Nephron progenitor cell (in vitro differentiated cells): Measurements from ENCODE around the gene MAST4.

Source experiments
- DNase-seq: peaks from one replicate; pipeline ENCODE4 v3.0.0; 2021
- H3K27ac Mint-ChIP-seq: 2 replicates; pipeline ENCODE4 v1.8.0; 2021; ENCODE audit warnings: mild to moderate bottlenecking, moderate library complexity, mixed read lengths
- H3K27me3 Mint-ChIP-seq: 2 replicates; pipeline ENCODE4 v1.8.0; 2021; ENCODE audit warnings: mild to moderate bottlenecking, low read depth, mixed read lengths; ENCODE audit not compliant: poor library complexity
- H3K36me3 Mint-ChIP-seq: 2 replicates; pipeline ENCODE4 v1.8.0; 2021; ENCODE audit warnings: low read depth, mixed read lengths
- H3K4me1 Mint-ChIP-seq: 2 replicates; pipeline ENCODE4 v1.8.0; 2021; ENCODE audit warnings: mixed read lengths
- H3K4me3 Mint-ChIP-seq: 2 replicates; pipeline ENCODE4 v1.8.0; 2021; ENCODE audit warnings: mild to moderate bottlenecking, moderate library complexity, mixed read lengths
- H3K9me3 Mint-ChIP-seq: 2 replicates; pipeline ENCODE4 v1.8.0; 2021; ENCODE audit warnings: mild to moderate bottlenecking, moderate library complexity, mixed read lengths
- TF ChIP-seq, protein P1 (sequence below): fragments of 200-600 bp; sonication (generic); IDR thresholded peaks from 2 replicates; pipeline ENCODE4 v1.5.0; 2021; ENCODE audit warnings: antibody characterized with exemption

The MAST4 gene

DNA sequence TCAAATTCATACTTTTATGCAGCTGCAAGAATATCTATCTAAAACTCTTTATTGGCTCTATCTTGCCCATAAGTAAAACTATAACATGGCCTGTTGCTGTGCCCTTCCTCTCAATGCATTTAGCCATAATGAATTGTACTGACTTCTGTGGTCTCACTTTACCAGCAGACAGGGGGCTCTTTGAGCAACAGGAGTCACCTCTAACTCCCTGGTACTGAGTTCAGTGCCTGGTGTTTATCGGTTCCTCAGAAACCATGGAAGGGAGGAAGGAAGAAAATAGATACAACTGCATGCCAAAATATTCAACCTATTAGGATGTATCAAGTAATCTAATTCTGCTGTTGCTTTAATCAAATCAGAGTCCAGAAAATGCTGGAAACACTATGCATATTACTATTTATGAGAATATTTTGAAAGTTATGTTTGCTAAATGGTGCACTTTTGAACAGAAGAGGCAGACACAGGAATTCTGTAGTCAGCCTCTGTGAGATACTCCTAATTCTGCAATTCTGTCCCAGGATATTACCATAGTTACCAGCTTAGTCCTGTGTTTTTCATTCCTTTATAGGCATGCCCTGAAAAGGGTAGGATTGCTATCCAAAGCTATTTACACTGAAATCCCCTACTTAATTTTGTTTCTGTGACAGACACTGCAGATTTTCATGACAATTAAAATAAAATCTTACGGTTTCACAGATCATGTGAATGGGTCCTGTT is 510.6 kb downstream of the MAST4 start:
- H3K36me3 Mint-ChIP-seq, result peaks cover 31% of the 10 kb centered on the region
- H3K4me3 Mint-ChIP-seq, result no peak overlapping the region
- H3K9me3 Mint-ChIP-seq, result no peaks in the 10 kb centered on the region
- no peaks in the 10 kb centered on the region for H3K4me1 Mint-ChIP-seq
- no peak for DNase-seq
- no peaks in the 10 kb centered on the region for H3K27me3 Mint-ChIP-seq
- no peak overlapping the region for H3K27ac Mint-ChIP-seq
- TF ChIP-seq, protein P1, sequence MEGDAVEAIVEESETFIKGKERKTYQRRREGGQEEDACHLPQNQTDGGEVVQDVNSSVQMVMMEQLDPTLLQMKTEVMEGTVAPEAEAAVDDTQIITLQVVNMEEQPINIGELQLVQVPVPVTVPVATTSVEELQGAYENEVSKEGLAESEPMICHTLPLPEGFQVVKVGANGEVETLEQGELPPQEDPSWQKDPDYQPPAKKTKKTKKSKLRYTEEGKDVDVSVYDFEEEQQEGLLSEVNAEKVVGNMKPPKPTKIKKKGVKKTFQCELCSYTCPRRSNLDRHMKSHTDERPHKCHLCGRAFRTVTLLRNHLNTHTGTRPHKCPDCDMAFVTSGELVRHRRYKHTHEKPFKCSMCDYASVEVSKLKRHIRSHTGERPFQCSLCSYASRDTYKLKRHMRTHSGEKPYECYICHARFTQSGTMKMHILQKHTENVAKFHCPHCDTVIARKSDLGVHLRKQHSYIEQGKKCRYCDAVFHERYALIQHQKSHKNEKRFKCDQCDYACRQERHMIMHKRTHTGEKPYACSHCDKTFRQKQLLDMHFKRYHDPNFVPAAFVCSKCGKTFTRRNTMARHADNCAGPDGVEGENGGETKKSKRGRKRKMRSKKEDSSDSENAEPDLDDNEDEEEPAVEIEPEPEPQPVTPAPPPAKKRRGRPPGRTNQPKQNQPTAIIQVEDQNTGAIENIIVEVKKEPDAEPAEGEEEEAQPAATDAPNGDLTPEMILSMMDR, result no peak

DNA sequence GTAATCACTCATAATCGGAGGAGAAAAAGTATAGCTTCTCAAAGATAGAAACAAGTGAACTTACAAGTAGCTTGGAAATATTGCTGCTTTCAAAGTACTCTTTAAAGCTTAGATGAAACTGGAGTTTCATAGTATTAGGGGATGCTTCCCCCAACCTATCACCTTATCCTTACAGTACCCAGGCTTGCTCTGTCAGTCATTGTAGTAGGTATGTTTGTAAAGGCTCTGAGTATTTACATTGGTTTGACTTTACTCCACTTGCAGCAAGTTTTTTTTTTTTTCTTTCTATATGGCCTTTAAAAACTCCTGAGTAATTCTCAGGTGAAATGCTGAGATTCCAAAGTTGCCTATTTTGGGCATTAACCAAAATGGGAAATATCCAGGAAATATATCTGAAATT is 515.6 kb downstream of the MAST4 start:
- Mint-ChIP-seq H3K9me3 (no peaks in the 10 kb centered on the region), H3K4me1 (peaks cover 6% of the 10 kb centered on the region), H3K4me3 (no peak overlapping the region), H3K36me3 (peaks cover 51% of the 10 kb centered on the region), H3K27ac (no peak overlapping the region), H3K27me3 (no peaks in the 10 kb centered on the region)
- TF ChIP-seq, protein P1, result no peak
- DNase-seq, result no peak

DNA sequence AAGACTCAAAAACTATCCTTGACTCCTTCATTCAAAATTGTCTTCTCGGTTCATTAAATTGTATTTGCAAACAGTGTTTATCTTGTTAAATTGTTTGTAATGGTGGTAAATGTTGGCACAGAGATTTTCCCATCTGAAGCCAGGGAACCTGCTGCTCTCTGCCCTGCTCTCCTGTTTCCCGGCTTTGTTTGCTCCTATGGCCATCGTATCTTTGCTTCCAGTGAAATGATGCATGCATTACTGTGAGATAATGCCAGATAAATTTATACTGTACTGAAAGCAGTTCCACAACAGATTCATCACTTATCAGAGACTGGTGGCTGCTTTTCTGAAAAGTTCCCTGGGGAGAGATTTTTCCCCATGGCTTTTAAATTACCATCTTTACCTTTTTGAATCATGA is 519.1 kb downstream of the MAST4 start:
- Mint-ChIP-seq H3K27me3 (no peaks in the 10 kb centered on the region), H3K9me3 (no peaks in the 10 kb centered on the region), H3K4me1 (peaks cover 29% of the 10 kb centered on the region), H3K36me3 (peaks cover 67% of the 10 kb centered on the region), H3K27ac (no peak overlapping the region), H3K4me3 (no peak overlapping the region)
- DNase-seq, result no peak
- TF ChIP-seq, protein P1, result no peak

DNA sequence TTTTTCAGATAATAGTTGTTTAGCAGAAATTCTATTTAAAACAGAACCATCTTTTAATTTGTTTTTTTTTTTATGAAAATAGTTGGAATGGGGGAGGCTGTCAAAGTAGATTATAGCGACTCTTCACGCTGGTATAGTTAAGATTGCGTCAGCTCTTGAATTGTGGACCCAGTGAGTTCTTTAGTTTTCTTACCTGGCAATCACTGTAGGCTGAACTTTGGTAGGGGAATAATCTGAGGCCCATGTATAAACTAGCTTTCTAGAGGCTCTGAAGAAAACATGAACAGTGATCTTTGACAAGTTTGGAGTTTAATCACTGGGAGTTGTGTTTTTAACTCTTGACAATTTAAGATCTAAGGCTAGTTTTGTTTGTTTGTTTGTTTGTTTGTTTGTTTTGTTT is 519.6 kb downstream of the MAST4 start:
- TF ChIP-seq, protein P1, result no peak
- peaks cover 29% of the 10 kb centered on the region for H3K4me1 Mint-ChIP-seq

DNA sequence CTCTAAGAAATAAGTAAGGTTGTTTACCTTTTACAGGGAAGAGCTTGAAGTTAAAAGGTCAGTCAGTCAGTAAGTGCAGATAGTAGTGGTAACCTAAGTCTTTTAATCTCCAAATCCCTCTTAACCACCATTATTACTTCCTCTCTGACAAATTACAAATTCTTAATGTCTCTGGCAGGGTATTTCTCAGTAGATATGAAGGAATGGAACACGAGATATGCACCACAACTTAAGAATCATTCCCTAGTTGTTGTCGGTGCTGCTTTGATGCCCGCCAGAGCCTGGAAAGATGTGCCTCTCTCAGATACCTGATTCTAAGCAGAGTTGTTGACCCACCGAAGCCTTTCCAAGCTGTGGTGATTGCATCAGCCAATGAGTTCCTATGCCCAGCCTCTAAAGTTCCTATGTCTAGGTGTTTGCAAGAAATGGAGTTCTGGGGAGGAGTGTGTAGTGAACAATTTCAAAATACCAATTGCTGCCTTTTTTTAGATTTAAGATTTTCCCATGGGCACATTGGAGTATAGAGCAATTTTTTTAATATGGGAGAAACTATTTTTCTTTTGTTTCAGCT is 521.9 kb downstream of the MAST4 start:
- Mint-ChIP-seq H3K36me3 (peaks cover 43% of the 10 kb centered on the region), H3K27ac (no peak overlapping the region), H3K4me1 (peaks cover 48% of the 10 kb centered on the region), H3K9me3 (no peaks in the 10 kb centered on the region), H3K4me3 (no peak overlapping the region), H3K27me3 (no peaks in the 10 kb centered on the region)
- no peak for DNase-seq
- TF ChIP-seq, protein P1, result no peak

More for the DNA sequence above, 519.6 kb downstream of the MAST4 start:
- Mint-ChIP-seq H3K27me3 (no peaks in the 10 kb centered on the region), H3K27ac (peak overlapping the region; percentile 36), H3K36me3 (peaks cover 63% of the 10 kb centered on the region), H3K4me3 (no peak overlapping the region), H3K9me3 (no peaks in the 10 kb centered on the region)
- no peak for DNase-seq

DNA sequence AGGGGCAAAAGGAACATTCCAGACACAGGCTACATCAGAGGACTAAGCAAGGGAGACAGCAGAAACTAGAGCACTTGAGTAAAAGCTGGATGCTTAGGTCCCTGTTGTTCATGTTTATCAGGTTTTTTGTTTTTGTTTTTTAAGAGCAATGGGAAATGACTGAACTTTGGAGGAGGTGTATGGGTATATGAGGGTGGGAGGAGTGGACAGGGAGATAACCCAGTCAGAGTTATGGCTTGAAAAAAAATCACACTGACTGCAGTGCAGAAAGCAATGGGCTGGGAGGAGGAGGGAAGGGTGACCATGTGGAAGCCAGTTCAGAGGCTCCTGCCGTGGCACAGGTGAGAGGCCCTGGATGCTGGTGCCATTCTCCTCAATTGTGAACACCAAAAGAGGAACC is 522.8 kb downstream of the MAST4 start:
- H3K27ac Mint-ChIP-seq, result no peak overlapping the region
- H3K27me3 Mint-ChIP-seq, result no peaks in the 10 kb centered on the region
- TF ChIP-seq, protein P1, result no peak
- H3K4me3 Mint-ChIP-seq, result no peak overlapping the region
- peaks cover 44% of the 10 kb centered on the region for H3K36me3 Mint-ChIP-seq
- peaks cover 56% of the 10 kb centered on the region for H3K4me1 Mint-ChIP-seq
- DNase-seq, result no peak
- H3K9me3 Mint-ChIP-seq, result no peaks in the 10 kb centered on the region
